OCI-LY1 (cell line): Measurements from ENCODE around the gene CADM1.

ENCODE experiments used
- H2AFZ ChIP-seq: fragments of 200-600 bp; sonication (generic), shearing (Covaris generic); 2 replicates; pipeline ENCODE4 v1.6.0; 2014; ENCODE audit warnings: antibody characterized with exemption, mild to moderate bottlenecking, low read length
- H3F3A ChIP-seq: fragments of 200-600 bp; sonication (generic), shearing (Covaris generic); 2 replicates; pipeline ENCODE4 v1.6.0; 2014; ENCODE audit warnings: mild to moderate bottlenecking, antibody characterized with exemption, low read length, moderate library complexity; ENCODE audit not compliant: insufficient read depth
- H3K27ac ChIP-seq: fragments of 200-600 bp; sonication (generic); 2 replicates; pipeline ENCODE4 v1.5.1; 2014; ENCODE audit warnings: low read length, mixed run types, mild to moderate bottlenecking, low read depth; ENCODE audit not compliant: poor library complexity, severe bottlenecking
- H3K27me3 ChIP-seq: fragments of 200-600 bp; sonication (generic); 2 replicates; pipeline ENCODE4 v1.6.0; 2014; ENCODE audit warnings: antibody characterized with exemption, mild to moderate bottlenecking, low read length, moderate library complexity; ENCODE audit not compliant: insufficient read depth
- H3K36me3 ChIP-seq: fragments of 200-600 bp; sonication (generic); 2 replicates; pipeline ENCODE4 v1.6.1; 2014; ENCODE audit warnings: mild to moderate bottlenecking, antibody characterized with exemption, low read length, moderate library complexity, mixed read lengths; ENCODE audit not compliant: insufficient read depth
- H3K4me1 ChIP-seq: fragments of 200-600 bp; sonication (generic); 2 replicates; pipeline ENCODE4 v1.5.1; 2014; ENCODE audit warnings: mild to moderate bottlenecking, low read length, moderate library complexity; ENCODE audit not compliant: insufficient read depth, severe bottlenecking
- H3K4me2 ChIP-seq: fragments of 200-600 bp; sonication (generic), shearing (Covaris generic); 2 replicates; pipeline ENCODE4 v1.6.1; 2014; ENCODE audit warnings: low read length
- H3K4me3 ChIP-seq: fragments of 200-600 bp; sonication (generic); 2 replicates; pipeline ENCODE4 v1.5.1; 2014; ENCODE audit warnings: low read length, low read depth, mild to moderate bottlenecking, mixed read lengths; ENCODE audit not compliant: poor library complexity, severe bottlenecking
- H3K79me2 ChIP-seq: fragments of 200-600 bp; shearing (Covaris generic); 2 replicates; pipeline ENCODE4 v1.6.1; 2016; ENCODE audit warnings: mixed run types, low read length, mixed read lengths; ENCODE audit not compliant: insufficient read depth
- H3K9ac ChIP-seq: fragments of 200-600 bp; sonication (generic), shearing (Covaris generic); 2 replicates; pipeline ENCODE4 v1.6.1; 2014; ENCODE audit warnings: mild to moderate bottlenecking, low read length, mixed read lengths
- H3K9me2 ChIP-seq: fragments of 200-600 bp; sonication (generic), shearing (Covaris generic); 2 replicates; pipeline ENCODE4 v1.6.1; 2014; ENCODE audit warnings: low read depth, mild to moderate bottlenecking, low read length, mixed read lengths
- H3K9me3 ChIP-seq: fragments of 200-600 bp; shearing (Covaris generic); 2 replicates; pipeline ENCODE4 v1.6.1; 2014; ENCODE audit warnings: low read length, mixed read lengths
- H4K20me1 ChIP-seq: fragments of 200-600 bp; sonication (generic), shearing (Covaris generic); 2 replicates; pipeline ENCODE4 v1.6.0; 2016; ENCODE audit warnings: mild to moderate bottlenecking, low read length; ENCODE audit not compliant: insufficient read depth
- CTCF ChIP-seq: fragments of 200-600 bp; sonication (generic), shearing (Covaris generic); IDR thresholded peaks from 2 replicates; pipeline ENCODE4 v1.5.1; 2017; ENCODE audit warnings: mild to moderate bottlenecking, antibody characterized with exemption, low read length, moderate library complexity, mixed read lengths
- EZH2 ChIP-seq: fragments of 200-600 bp; sonication (generic), shearing (Covaris generic); IDR thresholded peaks from 2 replicates; pipeline ENCODE4 v1.8.0; 2017; ENCODE audit warnings: borderline replicate concordance, mixed run types, mild to moderate bottlenecking, antibody characterized with exemption, low read length, moderate library complexity, mixed read lengths

The CADM1 gene

GRCh38 chr11:115473167-115473566, 31.0 kb downstream of the CADM1 start:
- TF ChIP-seq EZH2 (no peak), CTCF (no peak)
- Histone ChIP-seq H3K4me1 (no peaks in the 10 kb centered on the region), H3K9me2 (no peaks in the 10 kb centered on the region), H4K20me1 (no peaks in the 10 kb centered on the region), H3K36me3 (no peaks in the 10 kb centered on the region), H3K27ac (no peak overlapping the region), H2AFZ (no peak overlapping the region), H3K9me3 (no peaks in the 10 kb centered on the region), H3K4me3 (no peak overlapping the region), H3K4me2 (no peak overlapping the region), H3F3A (no peaks in the 10 kb centered on the region), H3K79me2 (no peaks in the 10 kb centered on the region), H3K9ac (no peak overlapping the region), H3K27me3 (no peaks in the 10 kb centered on the region)

- H3K79me2 ChIP-seq, result no peaks in the 10 kb centered on the region
- no peaks in the 10 kb centered on the region for H3K36me3 ChIP-seq
- no peak overlapping the region for H3K27ac ChIP-seq
- H3K9me2 ChIP-seq, result no peaks in the 10 kb centered on the region
- no peak overlapping the region for H3K4me2 ChIP-seq
- no peaks in the 10 kb centered on the region for H3K9me3 ChIP-seq
- H3F3A ChIP-seq, result no peaks in the 10 kb centered on the region
- no peaks in the 10 kb centered on the region for H4K20me1 ChIP-seq
- no peak overlapping the region for H3K4me3 ChIP-seq
- no peak for TF ChIP-seq CTCF
- TF ChIP-seq EZH2, result no peak
- no peaks in the 10 kb centered on the region for H3K27me3 ChIP-seq
- no peaks in the 10 kb centered on the region for H3K4me1 ChIP-seq
- H2AFZ ChIP-seq, result no peak overlapping the region
- no peak overlapping the region for H3K9ac ChIP-seq
These were observed 32.8 kb downstream of the CADM1 start for GRCh38 chr11:115471367-115471766.

GRCh38 chr11:115470928-115471327, 33.3 kb downstream of the CADM1 start:
- H3K4me2 ChIP-seq, result no peak overlapping the region
- no peaks in the 10 kb centered on the region for H3K79me2 ChIP-seq
- H3F3A ChIP-seq, result no peaks in the 10 kb centered on the region
- H3K36me3 ChIP-seq, result no peaks in the 10 kb centered on the region
- H3K9me3 ChIP-seq, result no peaks in the 10 kb centered on the region
- H3K4me3 ChIP-seq, result no peak overlapping the region
- H3K9ac ChIP-seq, result no peak overlapping the region
- H3K27ac ChIP-seq, result no peak overlapping the region
- no peaks in the 10 kb centered on the region for H3K9me2 ChIP-seq
- no peaks in the 10 kb centered on the region for H4K20me1 ChIP-seq
- H3K4me1 ChIP-seq, result no peaks in the 10 kb centered on the region
- H2AFZ ChIP-seq, result no peak overlapping the region
- H3K27me3 ChIP-seq, result no peaks in the 10 kb centered on the region
- TF ChIP-seq CTCF, result no peak
- no peak for TF ChIP-seq EZH2
